K562 (cell line): Measurements from ENCODE around the gene AGO4. TPM values are rescaled to one million over a fixed set of nuclear protein-coding genes. Genes with fewer than 3 reads are reported as not detected.

Experiments
- BRD9 ChIP-seq: fragments of 450-650 bp; IDR thresholded peaks from 2 replicates; pipeline ENCODE4 v1.6.1; 2018; ENCODE audit warnings: low read depth; ENCODE audit not compliant: partially characterized antibody
- CBFA2T3 ChIP-seq: fragments of 450-650 bp; IDR thresholded peaks from 2 replicates; pipeline ENCODE4 v1.6.1; 2017
- CREB3 ChIP-seq: fragments of 450-650 bp; conservative IDR thresholded peaks from 2 replicates; pipeline ENCODE4 v1.6.1; 2016; ENCODE audit warnings: missing genetic modification characterization, low read depth, mild to moderate bottlenecking, missing compliant biosample characterization, moderate library complexity
- CREB5 ChIP-seq: fragments of 250-450 bp; sonication (Bioruptor Pico); IDR thresholded peaks from 2 replicates; pipeline ENCODE4 v1.5.0; 2020; ENCODE audit warnings: mild to moderate bottlenecking
- GATA2 ChIP-seq: sonication (generic); formaldehyde crosslinking; IDR thresholded peaks from 2 replicates; pipeline ENCODE4 v1.4.0; 2020; ENCODE audit warnings: mild to moderate bottlenecking, missing genetic modification reagents
- HDAC2 ChIP-seq: fragments of 450-650 bp; IDR thresholded peaks from 2 replicates; pipeline ENCODE4 v1.6.1; 2016; ENCODE audit warnings: mild to moderate bottlenecking
- JUN ChIP-seq, 2 experiments: sonication (generic) in 1 of 2; formaldehyde crosslinking in 1 of 2; IDR thresholded peaks; 2 replicates each; pipeline versions ENCODE4 v1.6.1 to v1.8.0; 2012 to 2022; ENCODE audit warnings: borderline replicate concordance in 2 of 2, mild to moderate bottlenecking in 2 of 2, improper control_type of control experiment in 1 of 2, low read depth in 1 of 2, low read length in 1 of 2, missing genetic modification reagents in 1 of 2
- KDM1A ChIP-seq, 2 experiments: fragments of 450-650 bp; IDR thresholded peaks; 2 replicates each; pipeline ENCODE4 v1.6.1; 2016; ENCODE audit warnings: mild to moderate bottlenecking in 2 of 2
- MGA ChIP-seq: fragments of 450-650 bp; IDR thresholded peaks from 2 replicates; pipeline ENCODE4 v1.6.1; 2016; ENCODE audit warnings: mild to moderate bottlenecking, moderate library complexity
- MTA2 ChIP-seq: fragments of 450-650 bp; IDR thresholded peaks from 2 replicates; pipeline ENCODE4 v1.6.1; 2016; ENCODE audit warnings: low read depth
- NELFE ChIP-seq: IDR thresholded peaks from 2 replicates; pipeline ENCODE4 v1.6.1; 2011; ENCODE audit warnings: mild to moderate bottlenecking; ENCODE audit not compliant: insufficient read depth, insufficient read length
- NR2C1 ChIP-seq, 2 experiments: fragments of 450-650 bp; IDR thresholded peaks; 2 replicates each; pipeline ENCODE4 v1.6.1; 2017; ENCODE audit warnings: mild to moderate bottlenecking in 2 of 2, antibody characterized with exemption in 1 of 2, inconsistent platforms in 1 of 2, missing compliant biosample characterization in 1 of 2, missing genetic modification characterization in 1 of 2
- SIN3B ChIP-seq: fragments of 450-650 bp; IDR thresholded peaks from 2 replicates; pipeline ENCODE4 v1.6.1; 2017; ENCODE audit warnings: low read depth, mild to moderate bottlenecking, moderate library complexity
- SP2 ChIP-seq: IDR thresholded peaks from 2 replicates; pipeline ENCODE4 v1.6.1; 2011; ENCODE audit warnings: mild to moderate bottlenecking, low read depth, low read length, moderate library complexity; ENCODE audit not compliant: poor library complexity, severe bottlenecking; ENCODE audit errors: extremely low read depth
- ZNF830 ChIP-seq: fragments of 250-450 bp; sonication (Bioruptor Pico); IDR thresholded peaks from 2 replicates; pipeline ENCODE4 v1.5.0; 2021; ENCODE audit warnings: mild to moderate bottlenecking
- polyA plus RNA-seq, 8 experiments: library from polyadenylated mRNA; depleted of rRNA in 4 of 8; stranded (reverse) in 5 of 8; unstranded in 3 of 8; fragments of >200 nt; fragmentation: Nextera tagmentation in 2 of 8; fragmentation: Illumina TruSeq in 1 of 8; extraction: Ambion mirVana in 2 of 8; extraction: Trizol in 1 of 8; gene quantifications; 2 replicates each; pipeline versions ENCODE4 v1.2.1 to v1.2.3, GENCODE V29; 2011 to 2014; ENCODE audit warnings: inconsistent platforms in 1 of 8, missing spikeins in 1 of 8
- total RNA-seq, 7 experiments: library from RNA; depleted of rRNA in 6 of 7; stranded (reverse); fragments of >200 nt in 6 of 7; fragmentation: Illumina TruSeq in 2 of 7; extraction: Trizol in 2 of 7; gene quantifications; 2 replicates each; pipeline versions ENCODE4 v1.2.1 to v1.2.3, GENCODE V29; 2011 to 2021; ENCODE audit warnings: low replicate concordance in 1 of 7

AGO4 gene
- total and polyA plus RNA-seq, 9 of the 15 experiments (the other 6 are each of a cell fraction or from before 2014, with no cell fraction given): 1.3 to 10.5 (median 6.5) TPM

- TF ChIP-seq MGA (no peak), HDAC2 (peak; percentile 61; the same call in 1 of the 2 replicates), GATA2 (CRISPR knock-in tag) (no peak), BRD9 (no peak), NELFE (no peak), CREB3 (0 out of 2 replicates have a peak, but pooled peaks have one; percentile 33), SIN3B (no peak), CREB5 (no peak), KDM1A (IDR thresholded peaks at IDR 0.05) (peak; percentile 92 to 94), CBFA2T3 (peak; percentile 72), NR2C1 (IDR thresholded peaks at IDR 0.05) (no peak), NR2C1 (tag; IDR thresholded peaks at IDR 0.05) (no peak), SP2 (no peak), JUN (IDR thresholded peaks at IDR 0.05; ENCODE audit: borderline replicate concordance, low read depth, low read length) (0 out of 2 replicates have a peak, but pooled peaks have one; percentile 48), JUN (CRISPR knock-in tag; IDR thresholded peaks at IDR 0.05; ENCODE audit: borderline replicate concordance) (no peak), MTA2 (peak; percentile 21; the same call in 1 of the 2 replicates), ZNF830 (no peak)
Measured at GRCh38 chr1:35894183-35894582, 86.4 kb downstream of the AGO4 start (continued).
